B cell (primary cell): ENCODE data around the gene OSCAR. TPM values are rescaled to one million over a fixed set of nuclear protein-coding genes. Genes with fewer than 3 reads are reported as not detected.

Experiments used
- ATAC-seq: fragments of 200-7000 bp; cut with Tn5 transposase; one replicate; pipeline ENCODE4 v1.10.0; 2021; ENCODE audit warnings: low read depth, mild to moderate bottlenecking, moderate number of reproducible peaks, moderate library complexity
- CTCF ChIA-PET: fragments of 350-600 bp; sonication (Branson Sonifier 250); formaldehyde crosslinking; loops from one replicate; lab custom pipeline; 2021; ENCODE audit warnings: antibody characterized with exemption, inconsistent platforms; lab: Charles Lee
- POLR2A ChIA-PET: fragments of 350-600 bp; sonication (Branson Sonifier 250); formaldehyde crosslinking; loops from one replicate; lab custom pipeline; 2021; ENCODE audit warnings: antibody characterized with exemption; lab: Charles Lee
- DNase-seq: peaks from one replicate; pipeline ENCODE4 v3.0.0; 2013
- H2AFZ ChIP-seq: 2 replicates; pipeline ENCODE4 v1.6.1; 2012; ENCODE audit warnings: mild to moderate bottlenecking, low read depth, low read length; ENCODE audit not compliant: insufficient read depth, poor library complexity, severe bottlenecking
- H3K27ac ChIP-seq, 2 donors: 1 replicate in 1 of 2; 2 replicates in 1 of 2; pipeline ENCODE4 v1.5.1; 2012 to 2013; ENCODE audit warnings: low read length in 2 of 2, mild to moderate bottlenecking in 2 of 2, moderate library complexity in 1 of 2
- H3K27me3 ChIP-seq, 4 experiments: fragments of 200-600 bp in 1 of 4; sonication (generic) in 1 of 4; replicated peaks in 1 of 4; 1 replicate in 2 of 4; 2 replicates in 2 of 4; pipeline versions ENCODE4 v1.6.1 to v1.7.0; 2013 to 2016; ENCODE audit warnings: low read length in 3 of 4, mild to moderate bottlenecking in 2 of 4, mixed read lengths in 1 of 4, moderate library complexity in 1 of 4; ENCODE audit not compliant: insufficient read depth in 4 of 4, control insufficient read depth in 3 of 4; ENCODE audit errors: control extremely low read depth in 1 of 4
- H3K36me3 ChIP-seq, 2 experiments: replicated peaks in 1 of 2; 1 replicate in 1 of 2; 2 replicates in 1 of 2; pipeline versions ENCODE4 v1.6.1 to v1.7.1; 2013; ENCODE audit warnings: low read length in 1 of 2; ENCODE audit not compliant: insufficient read depth in 2 of 2, control insufficient read depth in 1 of 2; ENCODE audit errors: control extremely low read depth in 1 of 2, extremely low read depth in 1 of 2
- H3K4me1 ChIP-seq, 2 donors: fragments of 200-600 bp in 1 of 2; sonication (generic) in 1 of 2; 1 replicate in 1 of 2; 2 replicates in 1 of 2; pipeline versions ENCODE4 v1.5.1 to v1.6.1; 2013 to 2017; ENCODE audit warnings: low read length in 2 of 2; ENCODE audit not compliant: control insufficient read depth in 2 of 2, insufficient read depth in 2 of 2
- H3K4me2 ChIP-seq: replicated peaks from 2 replicates; pipeline ENCODE3; 2012; ENCODE audit warnings: mild to moderate bottlenecking, low read depth, low read length; ENCODE audit not compliant: poor library complexity, severe bottlenecking
- H3K4me3 ChIP-seq, 5 experiments: fragments of 200-600 bp in 1 of 5; sonication (generic) in 1 of 5; 1 replicate in 3 of 5; 2 replicates in 2 of 5; pipeline versions ENCODE4 v1.5.1 to v1.7.0; 2011 to 2016; ENCODE audit warnings: low read length in 4 of 5, mild to moderate bottlenecking in 4 of 5, low read depth in 2 of 5, control low read depth in 1 of 5, moderate library complexity in 1 of 5; ENCODE audit not compliant: insufficient read depth in 1 of 5; ENCODE audit errors: control extremely low read depth in 1 of 5, extremely low read depth in 1 of 5
- H3K79me2 ChIP-seq: fragments of 200-600 bp; sonication (generic); one replicate; pipeline ENCODE4 v1.6.0; 2016; ENCODE audit warnings: low read length; ENCODE audit not compliant: control insufficient read depth, insufficient read depth
- H3K9ac ChIP-seq: fragments of 200-600 bp; sonication (generic); 2 replicates; pipeline ENCODE4 v1.6.1; 2017; ENCODE audit warnings: mild to moderate bottlenecking, low read length, moderate library complexity
- H3K9me3 ChIP-seq, 3 donors: one replicate each; pipeline versions ENCODE4 v1.6.1 to v1.7.1; 2013; ENCODE audit warnings: low read length in 2 of 3; ENCODE audit not compliant: control insufficient read depth in 2 of 3, insufficient read depth in 1 of 3; ENCODE audit errors: control extremely low read depth in 1 of 3
- H4K20me1 ChIP-seq: 2 replicates; pipeline ENCODE4 v1.6.0; 2012; ENCODE audit warnings: mild to moderate bottlenecking, low read length; ENCODE audit not compliant: insufficient read depth, control insufficient read depth, poor library complexity, severe bottlenecking
- H3K27ac Mint-ChIP-seq: one replicate; pipeline ENCODE4 v1.8.0; 2021; ENCODE audit warnings: mixed read lengths
- H3K27me3 Mint-ChIP-seq: one replicate; pipeline ENCODE4 v1.8.0; 2021; ENCODE audit warnings: mixed read lengths
- H3K4me1 Mint-ChIP-seq: one replicate; pipeline ENCODE4 v1.8.0; 2021; ENCODE audit warnings: mixed read lengths
- H3K4me3 Mint-ChIP-seq: one replicate; pipeline ENCODE4 v1.8.0; 2021; ENCODE audit warnings: mixed read lengths
- H3K9me3 Mint-ChIP-seq: one replicate; pipeline ENCODE4 v1.8.0; 2022; ENCODE audit warnings: mixed read lengths; ENCODE audit not compliant: insufficient read depth
- EZH2 ChIP-seq: IDR thresholded peaks from 2 replicates; pipeline ENCODE4 v1.6.1; 2012; ENCODE audit warnings: borderline replicate concordance, low read depth, mild to moderate bottlenecking, moderate library complexity, low read length; ENCODE audit not compliant: insufficient read depth, poor library complexity, severe bottlenecking
- WGBS: methylation state at CpG from one replicate; pipeline ENCODE4 v1.1.5; 2013; ENCODE audit warnings: missing lambda C conversion rate; ENCODE audit not compliant: insufficient coverage; 5-methylcytosine and 5-hydroxymethylcytosine counted together
- intact Hi-C: fragments of 100-400 bp; cut with micrococcal nuclease; formaldehyde crosslinking; loops from one replicate; pipeline ENCODE4 v1.10.0; 2022
- polyA plus RNA-seq: library from polyadenylated mRNA; depleted of rRNA; stranded (reverse); fragments of >200 nt; gene quantifications from 2 replicates; pipeline ENCODE4 v1.2.3, GENCODE V29; 2012
- total RNA-seq, 2 donors: library from RNA; stranded (reverse); fragments of 120-200 nt in 1 of 2; gene quantifications; 1 replicate in 1 of 2; 2 replicates in 1 of 2; pipeline versions ENCODE4 v1.2.3 to v1.2.4, GENCODE V29; 2013 to 2022
- TF ChIP-seq, protein P1 (sequence below): fragments of 200-600 bp; IDR thresholded peaks from one replicate; pipeline ENCODE4 v1.8.0; 2022; ENCODE audit warnings: antibody characterized with exemption, mild to moderate bottlenecking

OSCAR gene
- total and polyA plus RNA-seq, 2 donors (not counting 1 experiment from before 2014, with no cell fraction given), result 1.7 TPM; not detected in 1

DNA sequence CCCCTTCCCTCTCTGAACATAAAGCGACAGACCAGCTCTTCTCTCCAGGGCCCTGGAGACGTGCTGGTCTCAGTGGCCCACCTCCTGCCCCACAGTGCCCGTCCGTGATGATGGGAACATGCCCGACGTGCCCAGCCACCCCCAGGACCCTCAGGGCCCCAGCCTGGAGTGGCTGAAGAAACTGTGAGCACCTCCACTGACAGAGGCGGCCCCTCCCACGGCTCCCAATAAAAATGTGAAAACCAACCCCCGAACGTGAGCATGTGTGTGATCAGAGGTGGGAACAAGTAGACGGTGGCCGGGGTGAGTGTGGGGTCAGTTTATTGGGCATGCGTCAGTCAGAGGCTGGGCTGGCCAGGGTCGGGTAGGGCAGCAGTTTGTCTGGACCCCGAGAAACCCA, 6.1 kb upstream of the OSCAR start:
- H3K79me2 ChIP-seq, result peaks cover 57% of the 10 kb centered on the region
- peaks cover 6 to 13% of the 10 kb centered on the region in 2 donors for H3K4me1 ChIP-seq
- POLR2A ChIA-PET, result no interaction called here
- Mint-ChIP-seq H3K27me3 (no peaks in the 10 kb centered on the region), H3K4me1 (peaks cover 22% of the 10 kb centered on the region), H3K27ac (no peak overlapping the region), H3K9me3 (no peaks in the 10 kb centered on the region), H3K4me3 (no peak overlapping the region)
- 93% methylated on average over 12 of the region's 15 CpGs for WGBS
- H4K20me1 ChIP-seq, result peaks cover 9% of the 10 kb centered on the region
- peaks cover 2 to 34% of the 10 kb centered on the region in 2 experiments for H3K36me3 ChIP-seq
- no peaks in the 10 kb centered on the region for H3K27me3 ChIP-seq
- ATAC-seq (no peak), DNase-seq (no peak)
- H3K4me3 ChIP-seq, result no peak overlapping the region
- TF ChIP-seq, protein P1, sequence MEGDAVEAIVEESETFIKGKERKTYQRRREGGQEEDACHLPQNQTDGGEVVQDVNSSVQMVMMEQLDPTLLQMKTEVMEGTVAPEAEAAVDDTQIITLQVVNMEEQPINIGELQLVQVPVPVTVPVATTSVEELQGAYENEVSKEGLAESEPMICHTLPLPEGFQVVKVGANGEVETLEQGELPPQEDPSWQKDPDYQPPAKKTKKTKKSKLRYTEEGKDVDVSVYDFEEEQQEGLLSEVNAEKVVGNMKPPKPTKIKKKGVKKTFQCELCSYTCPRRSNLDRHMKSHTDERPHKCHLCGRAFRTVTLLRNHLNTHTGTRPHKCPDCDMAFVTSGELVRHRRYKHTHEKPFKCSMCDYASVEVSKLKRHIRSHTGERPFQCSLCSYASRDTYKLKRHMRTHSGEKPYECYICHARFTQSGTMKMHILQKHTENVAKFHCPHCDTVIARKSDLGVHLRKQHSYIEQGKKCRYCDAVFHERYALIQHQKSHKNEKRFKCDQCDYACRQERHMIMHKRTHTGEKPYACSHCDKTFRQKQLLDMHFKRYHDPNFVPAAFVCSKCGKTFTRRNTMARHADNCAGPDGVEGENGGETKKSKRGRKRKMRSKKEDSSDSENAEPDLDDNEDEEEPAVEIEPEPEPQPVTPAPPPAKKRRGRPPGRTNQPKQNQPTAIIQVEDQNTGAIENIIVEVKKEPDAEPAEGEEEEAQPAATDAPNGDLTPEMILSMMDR, result no peak
- no peak overlapping the region for H3K4me2 ChIP-seq
- no peak overlapping the region for H2AFZ ChIP-seq
- H3K27ac ChIP-seq, result no peak overlapping the region
- H3K9ac ChIP-seq, result no peak overlapping the region
- H3K9me3 ChIP-seq, result peaks cover 0 to 4% (median 0%) of the 10 kb centered on the region in 3 donors
- CTCF ChIA-PET, result interaction anchor here (0.6 kb wide), 1 partner anchor 234 kb away, joined by 3 read pairs; no protein-coding TSS in a partner anchor
- intact Hi-C loops, result no loop called here

DNA sequence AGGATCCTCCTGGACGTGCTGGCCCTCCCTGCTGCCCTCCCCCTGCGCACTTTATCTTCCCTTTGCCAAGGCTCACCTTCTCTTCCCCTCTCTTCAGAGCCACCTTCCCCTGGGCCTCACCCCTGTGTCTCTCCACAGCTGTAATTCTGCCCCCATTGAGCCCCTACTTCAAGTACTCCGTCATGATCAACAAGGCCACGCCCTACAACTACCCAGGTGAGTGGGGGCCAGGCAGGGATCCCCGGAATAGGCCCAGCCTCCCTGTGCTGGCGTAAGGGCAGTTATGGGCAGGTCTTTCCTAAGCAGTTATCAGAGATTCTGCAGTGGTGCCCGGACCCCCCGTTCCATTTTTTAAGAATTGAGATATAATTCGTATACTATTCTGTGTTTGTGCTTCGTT, 5.2 kb upstream of the OSCAR start:
- Mint-ChIP-seq H3K27me3 (no peaks in the 10 kb centered on the region), H3K27ac (no peak overlapping the region), H3K4me1 (peaks cover 20% of the 10 kb centered on the region), H3K9me3 (no peaks in the 10 kb centered on the region), H3K4me3 (peak overlapping the region; percentile 24)
- POLR2A ChIA-PET, result interaction anchor here (0.7 kb wide), 1 partner anchor 39 kb away, joined by 9 read pairs; no protein-coding TSS in a partner anchor
- Histone ChIP-seq H3K79me2 (peaks cover 55% of the 10 kb centered on the region), H3K27ac (no peak overlapping the region), H2AFZ (no peak overlapping the region), H3K36me3 (peaks cover under 1 to 32% of the 10 kb centered on the region in 2 experiments), H4K20me1 (peaks cover 9% of the 10 kb centered on the region), H3K4me2 (no peak overlapping the region), H3K4me1 (peaks cover 6 to 13% of the 10 kb centered on the region in 2 donors), H3K27me3 (no peaks in the 10 kb centered on the region), H3K4me3 (no peak overlapping the region), H3K9me3 (peaks cover 0 to 8% (median 0%) of the 10 kb centered on the region in 3 donors), H3K9ac (no peak overlapping the region)
- intact Hi-C loops, result no loop called here
- 96% methylated on average over 10 of the region's 10 CpGs for WGBS
- CTCF ChIA-PET, result interaction anchor here (0.6 kb wide), 1 partner anchor 233 kb away, joined by 3 read pairs; no protein-coding TSS in a partner anchor
- DNase-seq, result peak; percentile 7
- ATAC-seq, result no peak
- TF ChIP-seq, protein P1, result no peak
- no peak for TF ChIP-seq EZH2
